HCT116 (cell line): ENCODE measurements around the gene GPR39. TPM values are rescaled to one million over a fixed set of nuclear protein-coding genes. Genes with fewer than 3 reads are reported as not detected.

Source experiments
- ATAC-seq: fragments of 200-7000 bp; cut with Tn5 transposase; 2 replicates; pipeline ENCODE4 v1.9.1; 2020; ENCODE audit warnings: mild to moderate bottlenecking, moderate library complexity
- BruUV-seq: library from RNA; stranded (reverse); fragments of 400-500 nt; replicated peaks from 2 replicates; lab custom pipeline; 2021; lab: Mats Ljungman, UMichigan
- CTCF ChIA-PET: fragments of 300-600 bp; sonication (Branson Sonifier 250); formaldehyde crosslinking; loops from one replicate; lab custom pipeline; 2021; ENCODE audit warnings: antibody characterized with exemption; lab: Charles Lee
- POLR2A ChIA-PET: fragments of 300-600, 350-600 bp; sonication (Branson Sonifier 250); formaldehyde crosslinking; loops from one replicate; lab custom pipeline; 2021; ENCODE audit warnings: antibody characterized with exemption; lab: Charles Lee
- RAD21 ChIA-PET, 2 experiments: fragments of 300-600 bp; sonication (Branson Sonifier 250); formaldehyde crosslinking; loops; one replicate each; lab custom pipeline; 2023; ENCODE audit warnings: low total read pairs in 2 of 2; ENCODE audit not compliant: uncharacterized antibody in 2 of 2, unreplicated experiment in 2 of 2, low non-redundant PET in 1 of 2; lab: Charles Lee
- DNase-seq: peaks from one replicate; pipeline ENCODE4 v3.0.0-alpha.2; 2010; ENCODE audit warnings: low read depth, low spot score
- H2AFZ ChIP-seq: fragments of 200-600 bp; shearing (Covaris generic), sonication (generic); 2 replicates; pipeline ENCODE4 v1.6.1; 2017; ENCODE audit warnings: low read depth, mixed run types, mixed read lengths, antibody characterized with exemption, low read length; ENCODE audit not compliant: poor library complexity, severe bottlenecking
- H3K27ac ChIP-seq: 2 replicates; pipeline ENCODE4 v1.5.1; 2012; ENCODE audit warnings: low read depth, low read length
- H3K27me3 ChIP-seq: fragments of 200-600 bp; sonication (generic); 2 replicates; pipeline ENCODE4 v1.6.1; 2016; ENCODE audit warnings: mixed run types, low read length, mixed read lengths; ENCODE audit not compliant: insufficient read depth
- H3K36me3 ChIP-seq, 2 experiments: fragments of 200-500 bp in 1 of 2; fragments of 200-600 bp in 1 of 2; sonication (Bioruptor generic) in 1 of 2; sonication (generic) in 1 of 2; 2 replicates each; pipeline versions ENCODE4 v1.5.1 to v1.6.1; 2014 to 2016; ENCODE audit warnings: low read length in 2 of 2, inconsistent platforms in 1 of 2, mixed read lengths in 1 of 2, mixed run types in 1 of 2; ENCODE audit not compliant: insufficient read depth in 2 of 2, control insufficient read depth in 1 of 2
- H3K4me1 ChIP-seq, 2 experiments: fragments of 200-600 bp in 1 of 2; sonication (generic) in 1 of 2; 2 replicates each; pipeline versions ENCODE4 v1.5.1 to v1.6.1; 2012 to 2017; ENCODE audit warnings: low read length in 2 of 2, inconsistent platforms in 1 of 2, mild to moderate bottlenecking in 1 of 2, mixed read lengths in 1 of 2, mixed run types in 1 of 2, moderate library complexity in 1 of 2; ENCODE audit not compliant: insufficient read depth in 2 of 2, control insufficient read depth in 1 of 2
- H3K4me2 ChIP-seq: fragments of 200-600 bp; sonication (generic); 2 replicates; pipeline ENCODE4 v1.6.1; 2017; ENCODE audit warnings: mixed run types, low read length, mixed read lengths
- H3K4me3 ChIP-seq, 2 experiments: fragments of 200-600 bp in 1 of 2; sonication (generic) in 1 of 2; replicated peaks in 1 of 2; 2 replicates each; pipeline ENCODE4 v1.5.1; 2011 to 2016; ENCODE audit warnings: low read length in 2 of 2, control low read depth in 1 of 2, low read depth in 1 of 2, mild to moderate bottlenecking in 1 of 2, mixed read lengths in 1 of 2, mixed run types in 1 of 2
- H3K79me2 ChIP-seq: fragments of 200-600 bp; sonication (generic); 2 replicates; pipeline ENCODE4 v1.6.1; 2017; ENCODE audit warnings: mild to moderate bottlenecking, mixed run types, low read length, moderate library complexity, mixed read lengths; ENCODE audit not compliant: insufficient read depth
- H3K9ac ChIP-seq: fragments of 200-600 bp; sonication (generic); 2 replicates; pipeline ENCODE4 v1.6.1; 2016; ENCODE audit warnings: low read length, mixed read lengths
- H3K9me2 ChIP-seq: fragments of 200-600 bp; sonication (generic), shearing (Covaris generic); 2 replicates; pipeline ENCODE4 v1.6.1; 2017; ENCODE audit warnings: mixed run types, mild to moderate bottlenecking, moderate library complexity; ENCODE audit not compliant: insufficient read depth
- H3K9me3 ChIP-seq, 2 experiments: fragments of 200-500 bp in 1 of 2; fragments of 200-600 bp in 1 of 2; sonication (Bioruptor generic) in 1 of 2; sonication (generic) in 1 of 2; 2 replicates each; pipeline ENCODE4 v1.6.1; 2014 to 2017; ENCODE audit warnings: low read length in 2 of 2, mixed read lengths in 2 of 2, inconsistent platforms in 1 of 2, low read depth in 1 of 2, mild to moderate bottlenecking in 1 of 2, mixed run types in 1 of 2, moderate library complexity in 1 of 2; ENCODE audit not compliant: control insufficient read depth in 1 of 2, insufficient read depth in 1 of 2
- H4K20me1 ChIP-seq: fragments of 200-600 bp; sonication (generic), shearing (Covaris generic); 2 replicates; pipeline ENCODE4 v1.6.1; 2017; ENCODE audit warnings: mixed run types, mild to moderate bottlenecking, moderate library complexity; ENCODE audit not compliant: insufficient read depth
- CTCF ChIP-seq, 3 experiments: fragments of 200-600 bp in 1 of 3; sonication (generic) in 1 of 3; IDR thresholded peaks in 2 of 3; conservative IDR thresholded peaks in 1 of 3; 2 replicates each; pipeline ENCODE4 v1.5.1; 2012 to 2017; ENCODE audit warnings: low read depth in 2 of 3, low read length in 2 of 3, antibody characterized with exemption in 1 of 3, borderline replicate concordance in 1 of 3, control low read depth in 1 of 3, mild to moderate bottlenecking in 1 of 3, mixed read lengths in 1 of 3, mixed run types in 1 of 3, moderate library complexity in 1 of 3; ENCODE audit not compliant: insufficient read depth in 1 of 3
- EGR1 ChIP-seq: IDR thresholded peaks from 2 replicates; pipeline ENCODE4 v1.6.1; 2012; ENCODE audit warnings: low read depth
- EZH2 ChIP-seq: fragments of 200-600 bp; sonication (generic); IDR thresholded peaks from 2 replicates; pipeline ENCODE4 v1.6.1; 2017; ENCODE audit warnings: antibody characterized with exemption, mixed run types
- EZH2phosphoT487 ChIP-seq: fragments of 200-600 bp; IDR thresholded peaks from 2 replicates; pipeline ENCODE4 v1.6.1; 2018; ENCODE audit warnings: antibody characterized with exemption, borderline replicate concordance
- FOSL1 ChIP-seq: IDR thresholded peaks from 2 replicates; pipeline ENCODE4 v1.6.1; 2012; ENCODE audit warnings: low read depth
- JUND ChIP-seq: IDR thresholded peaks from 2 replicates; pipeline ENCODE4 v1.6.1; 2012
- MAX ChIP-seq: IDR thresholded peaks from 2 replicates; pipeline ENCODE4 v1.6.1; 2012
- POLR2A ChIP-seq: IDR thresholded peaks from 2 replicates; pipeline ENCODE4 v1.7.0; 2011; ENCODE audit warnings: borderline replicate concordance; ENCODE audit not compliant: insufficient read depth, insufficient read length; ENCODE audit errors: extremely low read depth
- POLR2AphosphoS5 ChIP-seq: IDR thresholded peaks from 2 replicates; pipeline ENCODE4 v1.6.1; 2011; ENCODE audit warnings: mild to moderate bottlenecking, low read depth, low read length, moderate library complexity
- RAD21 ChIP-seq: IDR thresholded peaks from 2 replicates; pipeline ENCODE4 v1.6.1; 2012; ENCODE audit warnings: low read depth, mild to moderate bottlenecking
- SP1 ChIP-seq: IDR thresholded peaks from 2 replicates; pipeline ENCODE4 v1.6.1; 2012; ENCODE audit warnings: low read depth
- SRF ChIP-seq: IDR thresholded peaks from 2 replicates; pipeline ENCODE4 v1.6.1; 2012; ENCODE audit warnings: low read depth
- TCF7L2 ChIP-seq: IDR thresholded peaks from 2 replicates; pipeline ENCODE4 v1.7.0; 2011; ENCODE audit warnings: borderline replicate concordance, inconsistent platforms; ENCODE audit not compliant: insufficient read depth, insufficient read length; ENCODE audit errors: extremely low read depth
- YY1 ChIP-seq: IDR thresholded peaks from 2 replicates; pipeline ENCODE4 v1.6.1; 2011; ENCODE audit warnings: low read length, low read depth, moderate library complexity, mild to moderate bottlenecking; ENCODE audit not compliant: insufficient replicate concordance; ENCODE audit errors: extremely low read depth
- ZBTB33 ChIP-seq: IDR thresholded peaks from 2 replicates; pipeline ENCODE4 v1.6.1; 2011; ENCODE audit warnings: mild to moderate bottlenecking, low read length, moderate library complexity; ENCODE audit not compliant: insufficient replicate concordance; ENCODE audit errors: extremely low read depth
- ZFX ChIP-seq: fragments of 450-650 bp; IDR thresholded peaks from 2 replicates; pipeline ENCODE4 v1.6.1; 2017
- intact Hi-C: fragments of 100-400 bp; cut with micrococcal nuclease; formaldehyde crosslinking; loops from 2 replicates; pipeline ENCODE4 v1.10.0; 2022
- total RNA-seq: library from RNA; stranded (reverse); gene quantifications from one replicate; pipeline ENCODE4 v1.2.1, GENCODE V29; 2021; ENCODE audit not compliant: unreplicated experiment

The GPR39 gene
- total RNA-seq, 1 experiment from 2014 or later: 5.1 TPM

GRCh38 chr2:132384491-132385151 is 32.0 kb upstream of the GPR39 start (continued):
- no peak for TF ChIP-seq ZBTB33

- Histone ChIP-seq H3K27ac (no peak overlapping the region), H3K4me2 (no peak overlapping the region), H3K36me3 (no peaks in the 10 kb centered on the region), H3K79me2 (no peaks in the 10 kb centered on the region), H3K9ac (no peak overlapping the region), H3K27me3 (no peaks in the 10 kb centered on the region), H3K4me3 (no peak overlapping the region), H3K4me1 (no peaks in the 10 kb centered on the region), H2AFZ (no peak overlapping the region), H3K9me2 (no peaks in the 10 kb centered on the region), H3K9me3 (no peaks in the 10 kb centered on the region), H4K20me1 (no peaks in the 10 kb centered on the region)
- intact Hi-C loops: no loop called here
- BruUV-seq: no TSS peak
- POLR2A ChIA-PET: no interaction called here
- RAD21 ChIA-PET: no interaction called here
- CTCF ChIA-PET: no interaction called here
- TF ChIP-seq POLR2A: no peak
- TF ChIP-seq YY1: no peak
- no peak for TF ChIP-seq CTCF (IDR thresholded peaks at IDR 0.05 in 2 of 3, conservative IDR thresholded peaks at IDR 0.05 in 1 of 3; ENCODE audit: borderline replicate concordance in 1 of 3, insufficient read depth in 1 of 3, low read depth in 2 of 3, low read length in 2 of 3)
- TF ChIP-seq RAD21: no peak
- TF ChIP-seq MAX: no peak
- TF ChIP-seq EZH2phosphoT487: no peak
- TF ChIP-seq ZFX: no peak
- no peak for TF ChIP-seq SP1
- TF ChIP-seq POLR2AphosphoS5: no peak
- TF ChIP-seq EGR1: no peak
- TF ChIP-seq SRF: no peak
- TF ChIP-seq JUND: no peak
- no peak for TF ChIP-seq EZH2
- no peak for TF ChIP-seq TCF7L2
- TF ChIP-seq ZBTB33: no peak
- TF ChIP-seq FOSL1: no peak
- no peak for ATAC-seq
- DNase-seq: no peak
Measured at GRCh38 chr2:132387126-132387525, 29.5 kb upstream of the GPR39 start.
